Fibroblast of skin of scalp (primary cell): ENCODE results near the gene CAND1. TPM values are rescaled to one million over a fixed set of nuclear protein-coding genes. Genes with fewer than 3 reads are reported as not detected.

Experiments
- DNase-seq: peaks from one replicate; pipeline ENCODE4 v3.0.0-alpha.2; 2013
- polyA plus RNA-seq, 2 experiments: library from polyadenylated mRNA; unstranded; fragments of 120-200 nt; gene quantifications; one replicate each; pipeline ENCODE4 v1.2.1, GENCODE V29; 2013; ENCODE audit not compliant: insufficient read length in 2 of 2

Gene CAND1
- 135 TPM for polyA plus RNA-seq (2013, experiment 1 of 2; ENCODE audit: insufficient read length)
- polyA plus RNA-seq (2013, experiment 2 of 2; ENCODE audit: insufficient read length) = 150 TPM

DNA sequence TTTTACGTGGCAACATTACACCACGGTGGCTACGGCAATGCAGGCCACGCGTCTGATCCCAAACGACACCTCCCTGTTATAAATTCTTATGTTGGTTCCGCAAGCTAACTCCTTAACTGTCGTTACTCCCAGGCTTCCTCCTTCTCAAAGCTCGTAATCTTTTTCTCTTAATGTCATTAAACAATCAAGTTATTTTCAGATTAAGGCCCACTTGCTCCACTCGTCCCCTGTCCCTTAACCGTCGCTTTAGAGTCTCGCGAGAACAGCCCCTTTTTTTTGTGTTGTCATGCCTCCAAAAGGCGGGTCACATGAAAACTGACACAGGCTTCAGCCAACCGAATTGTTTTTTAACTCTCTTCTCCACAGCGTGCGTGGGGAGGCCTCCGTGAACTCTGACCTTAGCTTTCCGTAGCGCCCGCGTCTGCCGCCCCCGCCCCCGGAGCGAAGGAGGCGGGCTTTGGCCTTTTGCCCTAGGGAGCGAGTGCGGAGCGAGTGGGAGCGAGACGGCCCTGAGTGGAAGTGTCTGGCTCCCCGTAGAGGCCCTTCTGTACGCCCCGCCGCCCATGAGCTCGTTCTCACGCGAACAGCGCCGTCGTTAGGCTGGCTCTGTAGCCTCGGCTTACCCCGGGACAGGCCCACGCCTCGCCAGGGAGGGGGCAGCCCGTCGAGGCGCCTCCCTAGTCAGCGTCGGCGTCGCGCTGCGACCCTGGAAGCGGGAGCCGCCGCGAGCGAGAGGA is at the start of gene CAND1:
Gene CAND1 (plus strand): TSS at position 463 of the 737 bp plus-strand sequence. CDS start 360 bp downstream, outside the sequence.
- peak; percentile 100 for DNase-seq

- DNase-seq = peak; percentile 4
These were observed 49.1 kb upstream of the CAND1 start for GRCh38 chr12:67220065-67220464.

DNA sequence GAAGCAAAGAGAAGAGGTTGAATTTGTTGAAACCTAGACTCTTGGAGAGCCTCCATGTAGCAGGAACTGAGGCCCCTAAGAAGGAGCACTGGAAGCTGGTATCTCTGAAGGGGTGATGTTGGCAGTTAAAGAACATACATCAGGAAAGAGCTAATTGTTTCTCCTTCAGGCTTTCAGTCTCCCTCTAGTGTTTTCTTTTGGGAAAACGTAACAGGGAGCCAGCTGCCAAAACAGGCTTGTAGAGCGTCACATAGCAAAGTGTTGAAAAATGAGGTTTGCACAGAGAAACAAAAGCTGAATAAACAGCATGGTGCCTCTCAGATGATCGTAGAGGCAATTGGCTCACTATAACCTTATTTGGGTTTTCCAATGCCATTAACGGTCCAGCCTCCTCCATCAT is 46.9 kb upstream of the CAND1 start:
- peak; percentile 24 for DNase-seq

- no peak for DNase-seq
These were observed 45.9 kb upstream of the CAND1 start for GRCh38 chr12:67223225-67223624.

DNA sequence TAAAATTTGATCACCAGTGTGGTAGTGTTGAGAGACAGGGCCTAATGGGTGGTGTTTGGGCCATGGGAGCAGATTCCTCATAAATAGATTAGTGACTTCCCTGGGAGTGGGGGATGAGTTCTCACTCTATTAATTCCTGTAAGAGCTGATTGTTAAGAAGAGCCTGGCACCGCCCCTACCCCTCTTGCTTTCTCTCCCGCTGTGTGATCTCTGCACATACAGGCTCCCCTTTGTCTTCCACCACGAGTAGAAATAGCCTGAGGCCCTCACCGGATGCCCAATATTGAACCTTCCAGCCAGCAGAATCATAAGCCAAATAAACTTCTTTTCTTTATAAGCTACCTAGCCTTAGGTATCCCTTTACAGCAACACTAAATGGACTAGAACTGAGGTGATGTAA is 31.9 kb upstream of the CAND1 start:
- DNase-seq = no peak

DNA sequence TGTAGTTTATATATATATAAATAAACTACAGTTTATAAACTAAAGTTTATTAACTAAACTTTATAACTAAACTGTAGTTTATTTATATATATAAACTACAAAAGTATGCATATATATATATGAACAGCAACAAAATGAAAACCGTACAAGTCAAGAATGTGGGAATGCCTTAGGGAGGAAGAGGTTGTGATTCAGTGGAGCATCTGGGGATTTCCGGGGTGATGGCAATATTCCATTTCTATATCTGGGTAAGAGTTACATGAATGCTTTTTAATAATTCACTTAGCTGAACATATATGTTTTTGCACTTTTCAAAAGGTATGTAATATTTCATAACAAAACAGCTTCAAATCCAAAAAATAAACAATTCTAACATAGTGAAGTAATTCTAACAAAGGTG is 30.1 kb upstream of the CAND1 start:
- DNase-seq = peak; percentile 47

DNA sequence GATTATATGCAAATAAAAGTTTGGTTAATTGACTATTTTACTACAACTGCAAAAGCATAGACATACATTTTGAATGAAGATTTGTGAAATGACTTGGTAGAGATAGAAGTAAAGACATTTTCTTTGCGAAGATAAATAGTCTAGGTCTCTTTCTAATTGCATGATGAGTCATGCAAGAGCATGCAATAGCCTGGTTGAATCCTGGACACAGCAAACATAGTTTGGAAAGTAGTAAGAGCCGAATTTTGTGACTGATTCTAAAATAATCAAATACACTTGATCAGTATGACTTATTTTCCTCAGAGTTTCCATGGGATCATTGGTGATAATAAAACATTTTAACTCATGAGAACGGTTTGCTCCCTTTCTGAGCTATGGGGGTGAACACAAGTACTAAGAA is 27.7 kb upstream of the CAND1 start:
- DNase-seq = peak; percentile 17

- DNase-seq = no peak
These were observed 25.9 kb upstream of the CAND1 start for GRCh38 chr12:67243260-67243659.

DNA sequence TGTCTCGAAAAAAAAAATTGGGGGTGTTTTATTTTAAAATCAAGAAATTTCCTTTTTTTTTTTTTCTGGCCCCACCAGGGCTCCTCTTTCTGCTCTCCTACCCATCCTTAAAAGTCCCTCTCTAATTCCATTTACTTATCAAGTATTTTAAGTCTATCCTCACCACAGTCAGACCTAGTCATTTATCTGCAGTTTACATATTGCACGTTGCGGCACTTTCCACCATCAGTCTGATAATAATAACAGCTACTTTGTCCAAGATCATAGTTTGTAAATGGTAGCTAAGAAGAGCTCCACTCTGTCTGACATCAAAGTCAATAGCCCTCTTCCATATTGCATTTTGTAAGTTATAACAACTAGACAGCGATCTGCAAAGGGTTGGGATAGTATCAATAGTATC is 23.6 kb upstream of the CAND1 start:
- DNase-seq = no peak

- DNase-seq = no peak
These were observed 18.1 kb upstream of the CAND1 start for GRCh38 chr12:67251012-67251411.

DNA sequence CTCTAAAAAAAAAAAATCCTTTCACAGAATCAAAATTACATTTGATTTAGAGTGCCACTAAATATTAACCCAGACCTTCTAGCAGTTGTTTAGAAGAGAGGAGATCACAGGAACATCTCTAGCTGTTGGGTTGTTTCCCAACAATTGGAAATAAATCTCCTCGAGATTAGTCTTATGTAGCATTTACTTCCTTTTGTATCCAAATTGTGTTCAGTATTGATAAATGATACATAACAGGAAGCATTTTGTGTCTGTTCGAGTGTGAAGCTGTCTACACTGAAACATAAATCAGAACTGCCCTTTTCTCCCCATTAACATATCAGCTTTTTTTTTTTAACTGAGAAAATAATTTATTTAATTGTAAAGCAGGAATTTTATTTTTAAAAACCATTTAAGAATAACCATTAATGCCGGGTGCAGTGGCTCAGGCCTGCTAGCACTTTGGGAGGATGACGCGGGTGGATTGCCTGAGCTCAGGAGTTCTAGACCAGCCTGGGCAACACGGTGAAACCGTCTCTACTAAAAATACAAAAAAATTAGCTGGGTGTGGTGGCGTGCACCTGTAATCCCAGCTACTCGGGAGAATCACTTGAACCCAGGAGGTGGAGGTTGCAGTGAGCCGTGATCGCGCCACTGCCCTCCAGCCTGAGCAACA is 14.7 kb upstream of the CAND1 start:
- DNase-seq = no peak

GRCh38 chr12:67256649-67257048 is 12.5 kb upstream of the CAND1 start:
- no peak for DNase-seq

- DNase-seq = no peak
These were observed 5.7 kb upstream of the CAND1 start for GRCh38 chr12:67263471-67263870.

DNA sequence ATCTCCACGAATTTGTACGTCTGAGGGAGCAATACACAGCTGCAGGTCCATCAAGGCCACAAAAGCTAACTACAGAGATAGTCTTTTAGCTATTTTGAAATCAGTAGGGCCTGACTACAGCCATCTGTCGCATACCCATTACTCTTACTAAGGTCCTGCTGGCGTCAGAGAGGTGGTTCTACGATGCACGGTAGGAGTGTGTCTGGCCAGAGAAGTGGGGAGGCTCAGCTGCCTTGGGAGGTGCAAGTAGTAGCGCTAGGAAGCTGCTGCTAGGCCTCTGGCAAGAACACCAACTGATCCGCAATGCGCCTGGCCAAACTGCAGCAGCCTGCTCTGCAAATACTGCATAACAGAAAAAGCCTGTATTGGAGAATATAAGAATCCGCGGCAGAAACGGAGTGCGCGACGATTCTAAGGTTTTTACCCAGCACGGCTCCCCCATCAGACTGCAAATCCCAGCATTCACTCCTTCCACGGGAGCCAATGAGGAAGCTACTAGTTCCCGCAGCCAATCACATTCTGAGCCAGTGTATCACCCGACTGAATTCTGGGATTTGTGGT is 743 bp upstream of the CAND1 start:
- peak; percentile 99 for DNase-seq

DNA sequence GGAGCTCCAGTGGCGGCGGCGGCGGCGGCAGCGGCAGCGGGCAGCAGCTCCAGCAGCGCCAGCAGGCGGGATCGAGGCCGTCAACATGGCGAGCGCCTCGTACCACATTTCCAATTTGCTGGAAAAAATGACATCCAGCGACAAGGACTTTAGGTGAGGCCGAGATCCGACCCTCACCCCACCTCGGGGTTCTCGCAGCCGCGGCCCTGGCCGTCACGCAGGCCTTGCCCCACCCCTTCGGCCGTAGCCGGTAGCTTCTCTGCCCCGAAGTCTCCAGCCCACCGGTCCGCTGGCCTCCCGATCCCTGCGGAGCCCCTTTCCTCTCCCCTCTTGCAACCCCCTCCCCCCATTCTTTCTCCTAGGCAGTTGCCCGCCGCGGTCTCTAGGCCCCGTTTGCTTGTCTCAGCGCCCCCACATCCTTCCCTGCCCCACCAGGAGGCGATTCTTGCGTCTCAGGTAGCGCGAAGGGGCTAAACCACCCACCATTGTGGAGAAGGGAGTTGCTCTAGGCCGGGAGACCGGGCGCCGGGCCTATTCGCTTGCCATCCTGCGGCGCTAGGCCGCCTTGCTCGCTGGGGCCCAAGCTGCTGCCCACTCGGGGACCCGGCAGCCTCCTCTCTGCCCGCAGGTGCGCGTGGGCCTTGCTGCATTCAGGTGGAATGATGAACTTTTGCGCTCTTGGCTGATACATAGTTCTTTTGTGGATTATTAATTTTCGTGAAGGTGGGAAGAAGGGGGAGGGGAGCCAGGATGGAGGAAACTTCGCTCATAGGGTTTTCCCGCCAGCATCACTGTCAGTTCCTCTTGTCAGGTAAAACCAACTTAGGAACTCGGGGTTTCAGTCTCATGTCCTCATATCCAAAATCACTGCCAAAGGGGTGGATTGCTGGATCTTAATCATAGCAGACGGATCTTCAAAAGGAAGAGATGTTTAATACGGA is 745 bp downstream of the CAND1 start:
- peak; percentile 25 for DNase-seq

DNA sequence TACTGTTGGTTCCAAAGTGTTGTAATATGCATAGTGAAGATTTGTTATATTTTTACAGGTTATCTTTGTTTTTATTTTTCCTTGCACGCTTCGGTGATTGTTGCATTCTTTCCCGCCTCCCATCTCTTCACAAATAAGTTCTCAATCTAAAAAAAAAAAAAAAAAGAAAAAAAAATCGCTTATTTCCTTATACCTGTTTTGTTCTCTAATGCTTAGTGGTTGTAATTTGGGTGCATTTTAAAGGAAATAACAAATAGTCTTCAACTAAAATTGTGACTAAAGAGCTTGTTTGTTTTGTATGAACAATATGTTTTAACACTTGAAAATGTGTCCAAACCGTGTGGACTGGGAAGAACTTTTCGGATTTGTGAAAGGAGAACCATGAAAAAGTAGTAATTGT is 1.5 kb downstream of the CAND1 start:
- DNase-seq = no peak

DNA sequence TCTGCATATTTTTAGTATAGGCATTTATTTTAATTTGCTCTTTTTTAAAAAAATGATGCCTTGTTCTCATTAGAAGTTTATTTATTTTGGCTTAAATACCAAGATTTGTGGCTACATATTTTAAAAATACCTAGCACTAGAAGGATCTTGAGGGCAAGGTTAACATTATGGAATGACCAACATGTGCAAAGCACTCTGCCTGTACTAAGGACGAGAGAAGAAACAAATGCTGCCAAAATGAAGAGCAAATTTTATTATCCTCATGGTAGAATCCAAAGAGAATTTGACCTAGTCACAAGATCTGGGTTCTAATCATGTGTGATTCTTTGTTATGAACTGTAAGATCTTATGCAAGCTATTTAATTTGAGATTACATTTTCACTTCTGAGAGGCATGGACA is 2.8 kb downstream of the CAND1 start:
- DNase-seq = peak; percentile 45

GRCh38 chr12:67274186-67274585 is 5.0 kb downstream of the CAND1 start:
- DNase-seq = no peak

DNA sequence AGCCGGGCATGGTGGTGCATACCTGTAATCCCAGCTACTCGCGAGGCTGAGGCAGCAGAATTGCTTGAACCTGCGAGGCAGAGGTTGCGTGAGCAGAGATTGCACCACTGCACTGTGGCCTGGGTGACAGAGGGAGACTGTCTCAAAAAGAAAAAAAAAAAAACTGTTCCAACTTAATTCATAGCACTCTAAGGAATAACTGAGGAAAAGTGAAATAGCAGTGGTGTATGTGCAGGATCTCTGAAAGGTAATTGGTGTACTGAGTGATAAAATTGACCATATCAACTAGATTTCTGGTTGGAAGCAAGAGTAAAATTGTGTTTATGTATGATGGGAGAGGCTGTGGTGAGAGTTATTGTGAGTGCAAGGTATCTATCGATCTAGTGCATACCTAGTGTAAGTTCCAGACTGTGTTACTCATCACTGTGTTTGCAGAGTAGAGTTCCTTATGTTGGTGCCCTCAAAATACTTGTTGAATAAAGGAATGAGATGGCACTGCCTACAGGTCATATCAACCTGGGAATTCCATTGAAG is 6.3 kb downstream of the CAND1 start:
- no peak for DNase-seq

GRCh38 chr12:67276421-67276820 is 7.3 kb downstream of the CAND1 start:
- DNase-seq = no peak

DNA sequence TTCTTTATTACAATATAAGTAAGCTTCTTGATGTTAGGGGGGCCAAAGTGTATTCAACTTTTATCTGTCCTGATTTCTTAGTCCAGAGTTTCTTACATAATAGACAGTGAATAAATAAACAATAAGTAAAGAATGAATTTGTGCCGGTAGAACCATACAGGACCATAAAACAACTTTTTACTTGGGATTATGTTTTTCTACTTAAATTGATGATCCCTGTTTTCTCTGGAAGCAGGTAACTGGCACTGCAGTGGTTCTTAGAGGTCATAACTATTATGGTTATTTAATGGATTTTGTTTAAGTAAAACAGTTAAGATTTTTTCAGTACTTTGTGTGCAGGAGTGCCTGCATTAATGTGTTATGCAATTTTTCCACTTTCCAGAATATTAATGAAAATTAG is 10.5 kb downstream of the CAND1 start:
- no peak for DNase-seq

- no peak for DNase-seq
These were observed 10.9 kb downstream of the CAND1 start for GRCh38 chr12:67280088-67280487.
